KMS-11 (cell line): ENCODE data around the gene NPVF.

ENCODE experiments used
- H2AFZ ChIP-seq: fragments of 200-600 bp; sonication (generic); 2 replicates; pipeline ENCODE4 v1.6.1; 2016; ENCODE audit warnings: antibody characterized with exemption, mixed run types, low read depth
- H3K27ac ChIP-seq: fragments of 200-600 bp; sonication (generic); 2 replicates; pipeline ENCODE4 v1.6.1; 2016; ENCODE audit warnings: mild to moderate bottlenecking, mixed run types
- H3K27me3 ChIP-seq: fragments of 200-600 bp; sonication (generic); 2 replicates; pipeline ENCODE4 v1.6.1; 2017; ENCODE audit warnings: mild to moderate bottlenecking, low read depth, mixed run types, moderate library complexity; ENCODE audit not compliant: insufficient read depth
- H3K36me3 ChIP-seq: fragments of 200-600 bp; sonication (generic); 2 replicates; pipeline ENCODE4 v1.6.1; 2017; ENCODE audit warnings: mild to moderate bottlenecking, mixed run types; ENCODE audit not compliant: insufficient read depth
- H3K4me1 ChIP-seq: fragments of 200-600 bp; sonication (generic); 2 replicates; pipeline ENCODE4 v1.6.1; 2016; ENCODE audit warnings: mild to moderate bottlenecking, low read depth, mixed run types; ENCODE audit not compliant: poor library complexity, severe bottlenecking
- H3K4me2 ChIP-seq: fragments of 200-600 bp; sonication (generic); 2 replicates; pipeline ENCODE4 v1.7.0; 2016; ENCODE audit warnings: mild to moderate bottlenecking, mixed run types
- H3K4me3 ChIP-seq: fragments of 200-600 bp; sonication (generic); IDR thresholded peaks from 2 replicates; pipeline ENCODE4 v1.6.1; 2017; ENCODE audit warnings: low read depth, low read length, mixed read lengths; ENCODE audit not compliant: insufficient read depth
- H3K79me2 ChIP-seq: fragments of 200-600 bp; sonication (generic); 2 replicates; pipeline ENCODE4 v1.6.1; 2016; ENCODE audit warnings: low read depth, mixed run types; ENCODE audit not compliant: insufficient read depth
- H3K9ac ChIP-seq: fragments of 200-600 bp; sonication (generic); 2 replicates; pipeline ENCODE4 v1.6.1; 2016; ENCODE audit warnings: mild to moderate bottlenecking, mixed run types
- H4K20me1 ChIP-seq: fragments of 200-600 bp; sonication (generic); 2 replicates; pipeline ENCODE4 v1.6.1; 2016; ENCODE audit warnings: mild to moderate bottlenecking, mixed run types; ENCODE audit not compliant: insufficient read depth
- TF ChIP-seq, protein P1 (sequence below): fragments of 200-600 bp; sonication (generic); conservative IDR thresholded peaks from 2 replicates; pipeline ENCODE4 v1.6.1; 2017; ENCODE audit warnings: low read depth, mild to moderate bottlenecking, antibody characterized with exemption, low read length, moderate library complexity, mixed read lengths

NPVF gene

DNA sequence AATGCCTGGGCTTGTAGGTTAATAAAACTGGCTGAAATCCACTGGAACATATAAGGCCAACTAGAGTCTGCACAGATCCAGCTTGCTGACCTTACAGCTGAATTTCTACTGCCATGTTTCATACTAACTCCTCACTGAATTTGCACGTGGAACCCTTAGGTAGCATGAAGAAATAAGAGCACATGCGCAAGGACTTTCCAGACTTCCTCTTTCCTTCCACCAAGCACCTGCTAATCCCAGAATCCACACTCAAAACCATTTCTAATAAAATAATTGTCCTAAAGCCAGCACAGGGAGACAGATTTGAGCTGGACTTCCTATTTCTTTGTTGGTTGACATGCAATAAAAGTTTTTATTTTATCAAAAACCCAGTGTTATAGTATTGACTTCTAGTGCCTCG lies 46.8 kb downstream of the NPVF start:
- Histone ChIP-seq H3K79me2 (no peaks in the 10 kb centered on the region), H2AFZ (no peak overlapping the region), H3K27me3 (no peaks in the 10 kb centered on the region), H3K27ac (no peak overlapping the region), H3K4me3 (no peak overlapping the region), H3K36me3 (no peaks in the 10 kb centered on the region), H3K4me1 (peaks cover 11% of the 10 kb centered on the region), H4K20me1 (no peaks in the 10 kb centered on the region), H3K9ac (no peak overlapping the region), H3K4me2 (no peak overlapping the region)
- TF ChIP-seq, protein P1, sequence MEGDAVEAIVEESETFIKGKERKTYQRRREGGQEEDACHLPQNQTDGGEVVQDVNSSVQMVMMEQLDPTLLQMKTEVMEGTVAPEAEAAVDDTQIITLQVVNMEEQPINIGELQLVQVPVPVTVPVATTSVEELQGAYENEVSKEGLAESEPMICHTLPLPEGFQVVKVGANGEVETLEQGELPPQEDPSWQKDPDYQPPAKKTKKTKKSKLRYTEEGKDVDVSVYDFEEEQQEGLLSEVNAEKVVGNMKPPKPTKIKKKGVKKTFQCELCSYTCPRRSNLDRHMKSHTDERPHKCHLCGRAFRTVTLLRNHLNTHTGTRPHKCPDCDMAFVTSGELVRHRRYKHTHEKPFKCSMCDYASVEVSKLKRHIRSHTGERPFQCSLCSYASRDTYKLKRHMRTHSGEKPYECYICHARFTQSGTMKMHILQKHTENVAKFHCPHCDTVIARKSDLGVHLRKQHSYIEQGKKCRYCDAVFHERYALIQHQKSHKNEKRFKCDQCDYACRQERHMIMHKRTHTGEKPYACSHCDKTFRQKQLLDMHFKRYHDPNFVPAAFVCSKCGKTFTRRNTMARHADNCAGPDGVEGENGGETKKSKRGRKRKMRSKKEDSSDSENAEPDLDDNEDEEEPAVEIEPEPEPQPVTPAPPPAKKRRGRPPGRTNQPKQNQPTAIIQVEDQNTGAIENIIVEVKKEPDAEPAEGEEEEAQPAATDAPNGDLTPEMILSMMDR: no peak

DNA sequence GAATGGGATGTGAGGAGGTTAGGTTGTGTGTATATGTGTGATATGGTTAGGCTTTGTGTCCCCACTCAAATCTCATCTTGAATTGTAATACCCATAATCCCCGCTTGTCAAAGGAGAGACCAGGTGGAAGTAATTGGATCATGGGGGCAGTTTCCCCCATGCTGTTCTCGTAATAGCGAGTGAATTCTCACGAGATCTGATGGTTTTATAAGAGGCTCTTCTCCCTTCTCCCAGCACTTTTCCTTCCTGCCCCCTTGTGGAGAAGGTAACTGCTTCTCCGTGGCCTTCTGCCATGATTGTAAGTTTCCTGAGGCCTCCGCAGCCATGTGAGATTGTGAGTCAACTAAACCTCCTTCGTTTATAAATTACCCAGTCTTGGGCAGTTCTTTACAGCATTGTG lies 47.3 kb downstream of the NPVF start:
- H3K9ac ChIP-seq: peak overlapping the region; percentile 74; the same call in 1 of the 2 replicates
- H4K20me1 ChIP-seq: no peaks in the 10 kb centered on the region
- peak overlapping the region; percentile 83 for H3K4me2 ChIP-seq
- H2AFZ ChIP-seq: peak overlapping the region; percentile 93
- TF ChIP-seq, protein P1: no peak
- no peak overlapping the region for H3K27ac ChIP-seq
- no peaks in the 10 kb centered on the region for H3K36me3 ChIP-seq
- no peak overlapping the region for H3K4me3 ChIP-seq
- peaks cover 11% of the 10 kb centered on the region for H3K4me1 ChIP-seq
- H3K79me2 ChIP-seq: no peaks in the 10 kb centered on the region
- H3K27me3 ChIP-seq: no peaks in the 10 kb centered on the region

DNA sequence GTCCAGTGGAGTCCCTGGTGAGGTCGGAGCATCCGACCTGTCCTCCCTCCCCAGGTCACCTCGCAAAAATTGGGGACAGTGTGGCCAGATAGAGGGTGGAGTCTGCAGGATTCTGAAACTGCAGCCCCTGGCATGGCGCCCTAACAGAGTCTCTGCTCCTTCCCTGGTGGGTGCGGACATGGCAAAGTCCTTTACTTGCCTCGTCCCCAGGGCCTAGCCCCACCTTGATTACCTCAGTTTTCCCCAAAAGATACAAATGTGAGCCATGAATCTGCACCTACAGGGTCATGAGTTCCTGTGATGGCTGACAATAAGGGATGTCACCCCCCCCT lies 47.7 kb downstream of the NPVF start:
- peak overlapping the region; percentile 74; the same call in 1 of the 2 replicates for H3K9ac ChIP-seq
- peak overlapping the region; percentile 27; the same call in 1 of the 2 replicates for H3K27ac ChIP-seq
- no peaks in the 10 kb centered on the region for H4K20me1 ChIP-seq
- no peaks in the 10 kb centered on the region for H3K79me2 ChIP-seq
- no peak overlapping the region for H3K4me3 ChIP-seq
- no peaks in the 10 kb centered on the region for H3K27me3 ChIP-seq
- TF ChIP-seq, protein P1: peak; percentile 56
- H3K4me2 ChIP-seq: peak overlapping the region; percentile 83
- peak overlapping the region; percentile 93 for H2AFZ ChIP-seq
- H3K36me3 ChIP-seq: no peaks in the 10 kb centered on the region
- H3K4me1 ChIP-seq: peaks cover 11% of the 10 kb centered on the region

DNA sequence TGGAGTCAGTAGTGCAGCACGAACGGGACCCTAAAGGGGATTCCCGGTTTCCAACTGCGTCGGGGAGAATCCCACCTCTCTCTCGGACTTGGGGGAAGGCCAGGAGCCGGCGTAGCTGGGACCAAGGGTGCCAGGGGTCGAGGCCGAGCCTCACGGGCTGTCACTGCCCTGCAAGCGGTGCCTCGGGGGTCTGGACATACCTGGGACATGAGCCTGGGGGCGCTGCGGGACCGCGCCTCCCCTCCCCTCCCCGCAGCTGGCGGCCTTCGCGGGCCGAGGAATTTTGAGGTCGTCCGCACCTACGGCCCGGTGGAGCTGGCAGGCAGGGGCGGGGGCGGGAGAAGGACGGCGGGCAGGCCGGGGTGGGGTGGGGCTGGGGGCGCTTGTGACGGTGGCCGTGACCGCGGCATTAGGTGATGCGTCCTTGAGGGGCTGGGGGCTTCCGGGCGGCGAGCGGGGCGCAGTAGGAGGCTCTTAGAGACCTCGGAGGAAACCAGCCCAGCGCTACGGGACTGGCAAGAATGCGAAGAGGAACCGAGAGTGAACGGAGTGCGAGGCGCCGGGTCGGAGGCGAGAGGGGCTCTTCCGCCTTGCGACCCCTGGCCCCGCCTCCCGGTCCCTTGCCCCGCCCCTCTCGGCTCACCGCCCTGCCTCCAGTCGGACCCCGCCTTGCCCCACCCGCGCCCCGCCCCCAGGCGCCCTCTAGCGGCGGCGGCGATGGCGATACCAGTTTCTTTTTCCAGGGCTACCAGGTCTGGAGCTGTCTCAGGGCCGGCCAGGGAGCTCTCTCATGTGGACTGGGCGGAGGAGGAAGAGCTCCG lies 48.3 kb downstream of the NPVF start:
- TF ChIP-seq, protein P1: peak; percentile 90
- Histone ChIP-seq H3K9ac (peak overlapping the region; percentile 74), H4K20me1 (no peaks in the 10 kb centered on the region), H3K4me3 (peak overlapping the region; percentile 23), H3K27ac (peak overlapping the region; percentile 47), H3K27me3 (no peaks in the 10 kb centered on the region), H3K4me1 (peaks cover 11% of the 10 kb centered on the region), H3K4me2 (peak overlapping the region; percentile 90), H2AFZ (peak overlapping the region; percentile 93), H3K79me2 (no peaks in the 10 kb centered on the region), H3K36me3 (no peaks in the 10 kb centered on the region)
